ENCODE measurements around the gene ANAPC10. TPM values are rescaled to one million over a fixed set of nuclear protein-coding genes. Genes with fewer than 3 reads are reported as not detected.
"Not testable (repeated sequence)": the region's sequence is repeated elsewhere in the genome, so short reads cannot be mapped to it uniquely, and the experiment has no call there.

Gene ANAPC10
- total RNA-seq, 1 donor from 2014 or later: 21.8 TPM

DNA sequence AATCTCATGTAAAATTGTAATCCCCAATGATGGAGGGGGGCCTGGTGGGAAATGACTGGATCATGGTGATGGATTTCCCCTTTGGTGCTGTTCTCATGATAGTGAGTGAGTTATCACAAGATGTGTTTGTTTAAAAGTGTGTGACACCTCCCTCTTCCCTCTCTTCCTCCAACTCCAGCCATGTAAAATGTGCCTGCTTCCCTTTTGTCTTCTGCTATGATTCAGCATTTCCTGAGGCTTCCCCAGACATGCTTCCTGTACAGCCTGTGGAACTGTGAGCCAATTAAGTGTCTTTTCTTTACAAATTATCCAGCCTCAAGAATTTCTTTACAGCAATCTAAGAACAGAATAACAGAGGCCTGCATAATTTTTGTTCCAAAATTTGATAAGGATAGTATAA lies 85.2 kb downstream of the ANAPC10 start:
- CTCF ChIA-PET: no interaction called here
- H3K4me3 Mint-ChIP-seq: no peak overlapping the region
- intact Hi-C loops (cut with micrococcal nuclease): loop anchor here (2.0 kb wide), 1 partner anchor 14 kb away; no protein-coding TSS in a partner anchor
- peaks cover 19% of the 10 kb centered on the region for H3K4me1 Mint-ChIP-seq
- peaks cover 10% of the 10 kb centered on the region for H3K9me3 Mint-ChIP-seq
- no peak for ATAC-seq (ENCODE audit: low read depth)
- DNase-seq: no peak
- H3K36me3 Mint-ChIP-seq (ENCODE audit: low read depth): peaks cover 34% of the 10 kb centered on the region
- no peak overlapping the region for H3K27ac Mint-ChIP-seq
- H3K27me3 Mint-ChIP-seq: no peaks in the 10 kb centered on the region
- TF ChIP-seq, protein P1, sequence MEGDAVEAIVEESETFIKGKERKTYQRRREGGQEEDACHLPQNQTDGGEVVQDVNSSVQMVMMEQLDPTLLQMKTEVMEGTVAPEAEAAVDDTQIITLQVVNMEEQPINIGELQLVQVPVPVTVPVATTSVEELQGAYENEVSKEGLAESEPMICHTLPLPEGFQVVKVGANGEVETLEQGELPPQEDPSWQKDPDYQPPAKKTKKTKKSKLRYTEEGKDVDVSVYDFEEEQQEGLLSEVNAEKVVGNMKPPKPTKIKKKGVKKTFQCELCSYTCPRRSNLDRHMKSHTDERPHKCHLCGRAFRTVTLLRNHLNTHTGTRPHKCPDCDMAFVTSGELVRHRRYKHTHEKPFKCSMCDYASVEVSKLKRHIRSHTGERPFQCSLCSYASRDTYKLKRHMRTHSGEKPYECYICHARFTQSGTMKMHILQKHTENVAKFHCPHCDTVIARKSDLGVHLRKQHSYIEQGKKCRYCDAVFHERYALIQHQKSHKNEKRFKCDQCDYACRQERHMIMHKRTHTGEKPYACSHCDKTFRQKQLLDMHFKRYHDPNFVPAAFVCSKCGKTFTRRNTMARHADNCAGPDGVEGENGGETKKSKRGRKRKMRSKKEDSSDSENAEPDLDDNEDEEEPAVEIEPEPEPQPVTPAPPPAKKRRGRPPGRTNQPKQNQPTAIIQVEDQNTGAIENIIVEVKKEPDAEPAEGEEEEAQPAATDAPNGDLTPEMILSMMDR (IDR thresholded peaks at IDR 0.05): no peak
- POLR2A ChIA-PET: no interaction called here

DNA sequence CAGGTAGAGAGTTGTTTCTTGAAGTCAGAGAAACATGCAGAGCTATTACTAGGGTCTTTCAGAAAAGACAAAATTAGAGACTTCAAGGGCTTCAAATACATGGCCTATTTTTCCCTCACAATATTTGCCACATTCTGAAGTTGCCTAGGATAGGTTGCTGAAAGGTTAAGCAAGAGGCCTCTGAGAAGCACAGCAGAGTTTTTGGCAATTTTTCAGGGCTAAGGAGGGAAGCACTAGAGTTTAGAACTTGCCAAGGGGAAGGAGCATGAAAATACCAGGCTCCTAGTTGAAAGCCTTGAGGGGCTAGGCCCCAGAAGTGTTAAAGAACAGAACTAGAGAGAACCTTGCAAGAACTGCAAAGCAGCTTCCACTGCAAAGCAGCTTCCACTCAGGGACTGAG lies 86.4 kb downstream of the ANAPC10 start:
- H3K27ac Mint-ChIP-seq: no peak overlapping the region
- peaks cover 36% of the 10 kb centered on the region for H3K36me3 Mint-ChIP-seq (ENCODE audit: low read depth)
- DNase-seq (no peak), ATAC-seq (ENCODE audit: low read depth) (no peak)
- intact Hi-C loops (cut with micrococcal nuclease): loop anchor here (2.0 kb wide), 1 partner anchor 15 kb away; no protein-coding TSS in a partner anchor
- no peak overlapping the region for H3K4me3 Mint-ChIP-seq
- peaks cover 19% of the 10 kb centered on the region for H3K4me1 Mint-ChIP-seq
- H3K9me3 Mint-ChIP-seq: peaks cover 10% of the 10 kb centered on the region
- POLR2A ChIA-PET: no interaction called here
- TF ChIP-seq, protein P1 (IDR thresholded peaks at IDR 0.05): no peak
- H3K27me3 Mint-ChIP-seq: no peaks in the 10 kb centered on the region
- CTCF ChIA-PET: no interaction called here

DNA sequence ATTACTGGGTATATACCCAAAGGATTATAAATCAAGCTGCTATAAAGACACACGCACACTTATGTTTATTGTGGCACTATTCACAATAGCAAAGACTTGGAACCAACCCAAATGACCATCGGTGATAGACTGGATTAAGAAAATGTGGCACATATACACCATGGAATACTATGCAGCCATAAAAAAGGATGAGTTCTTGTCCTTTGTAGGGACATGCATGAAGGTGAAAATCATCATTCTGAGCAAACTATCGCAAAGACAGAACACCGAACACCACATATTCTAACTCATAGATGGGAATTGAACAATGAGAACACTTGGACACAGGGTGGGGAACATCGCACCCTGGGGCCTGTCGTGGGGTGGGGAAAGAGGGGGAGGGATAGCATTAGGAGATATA lies 87.7 kb downstream of the ANAPC10 start:
- peaks cover 29% of the 10 kb centered on the region for H3K36me3 Mint-ChIP-seq (ENCODE audit: low read depth)
- DNase-seq; intact Hi-C loops (cut with micrococcal nuclease); ATAC-seq (ENCODE audit: low read depth); H3K27ac Mint-ChIP-seq; CTCF ChIA-PET; POLR2A ChIA-PET; H3K9me3 Mint-ChIP-seq; H3K27me3 Mint-ChIP-seq; H3K4me3 Mint-ChIP-seq: not testable (repeated sequence)
- H3K4me1 Mint-ChIP-seq: peaks cover 19% of the 10 kb centered on the region

DNA sequence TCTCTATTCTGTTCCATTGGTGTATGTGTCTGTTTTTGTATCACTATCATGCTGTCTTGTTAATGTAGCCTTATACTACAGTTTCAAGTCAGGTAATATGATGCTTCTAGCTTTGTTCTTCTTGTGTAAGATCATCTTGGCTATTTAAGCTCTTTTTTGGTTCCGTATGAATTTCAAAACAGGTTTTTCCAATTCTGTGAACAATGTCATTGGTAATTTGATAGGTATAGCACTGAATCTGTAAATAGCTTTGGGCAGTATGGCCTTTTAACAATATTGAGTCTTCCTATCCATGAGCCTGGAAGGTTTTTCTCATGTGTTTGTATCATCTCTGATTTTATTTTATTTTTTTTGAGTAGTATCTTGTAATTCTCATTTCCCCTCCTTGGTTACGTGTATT lies 94.3 kb downstream of the ANAPC10 start:
- H3K27ac Mint-ChIP-seq: no peak overlapping the region
- peaks cover 25% of the 10 kb centered on the region for H3K36me3 Mint-ChIP-seq (ENCODE audit: low read depth)
- intact Hi-C loops (cut with micrococcal nuclease): no loop called here
- no peaks in the 10 kb centered on the region for H3K27me3 Mint-ChIP-seq
- no peak for DNase-seq
- peaks cover 9% of the 10 kb centered on the region for H3K4me1 Mint-ChIP-seq
- no peak overlapping the region for H3K4me3 Mint-ChIP-seq
- no peak for ATAC-seq (ENCODE audit: low read depth)
- H3K9me3 Mint-ChIP-seq: no peaks in the 10 kb centered on the region
- ChIA-PET CTCF (no interaction called here), POLR2A (no interaction called here)
- TF ChIP-seq, protein P1 (IDR thresholded peaks at IDR 0.05): no peak

DNA sequence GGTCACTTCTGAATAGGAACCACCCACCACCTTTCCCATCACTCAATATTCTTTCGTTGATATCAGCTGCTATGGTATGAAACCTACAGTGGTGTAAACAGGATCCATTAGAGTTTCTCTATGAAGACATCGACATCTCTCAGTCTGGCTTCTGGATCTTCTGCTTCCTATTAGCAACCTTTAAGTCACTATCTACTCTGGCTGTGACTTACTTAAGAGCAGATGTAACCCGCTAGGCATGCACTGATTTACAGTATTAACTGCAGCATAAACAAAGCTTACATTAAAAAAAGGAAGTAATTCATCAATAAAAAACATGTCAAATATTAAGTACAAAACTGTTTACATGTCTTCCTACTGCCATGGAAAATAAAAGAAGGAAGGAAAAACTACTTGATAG lies 96.4 kb downstream of the ANAPC10 start:
- Mint-ChIP-seq H3K36me3 (ENCODE audit: low read depth) (peaks cover 29% of the 10 kb centered on the region), H3K27me3 (no peaks in the 10 kb centered on the region), H3K9me3 (no peaks in the 10 kb centered on the region), H3K4me1 (peaks cover 7% of the 10 kb centered on the region), H3K27ac (no peak overlapping the region), H3K4me3 (no peak overlapping the region)
- intact Hi-C loops (cut with micrococcal nuclease): no loop called here
- ATAC-seq (ENCODE audit: low read depth) (no peak), DNase-seq (no peak)
- TF ChIP-seq, protein P1 (IDR thresholded peaks at IDR 0.05): no peak
- CTCF ChIA-PET: no interaction called here
- POLR2A ChIA-PET: no interaction called here

DNA sequence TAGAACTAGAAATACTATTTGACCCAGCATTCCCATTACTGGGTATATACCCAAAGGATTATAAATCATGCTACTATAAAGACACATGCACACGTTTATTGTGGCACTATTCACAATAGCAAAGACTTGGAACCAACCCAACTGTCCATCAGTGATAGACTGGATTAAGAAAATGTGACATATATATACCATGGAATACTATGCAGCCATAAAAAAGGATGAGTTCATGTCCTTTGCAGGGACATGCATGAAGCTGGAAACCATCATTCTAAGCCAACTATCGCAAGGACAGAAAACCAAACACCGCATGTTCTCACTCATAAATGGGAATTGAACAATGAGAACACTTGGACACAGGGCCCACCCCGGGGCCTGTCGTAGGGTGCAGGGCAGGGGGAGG lies 97.3 kb downstream of the ANAPC10 start:
- H3K4me1 Mint-ChIP-seq; H3K27me3 Mint-ChIP-seq; H3K4me3 Mint-ChIP-seq; intact Hi-C loops (cut with micrococcal nuclease); H3K27ac Mint-ChIP-seq; H3K9me3 Mint-ChIP-seq; POLR2A ChIA-PET; ATAC-seq (ENCODE audit: low read depth); DNase-seq; CTCF ChIA-PET: not testable (repeated sequence)
- H3K36me3 Mint-ChIP-seq (ENCODE audit: low read depth): peaks cover 37% of the 10 kb centered on the region

Measured in activated B cell treated with CpG ODN at 0.5 μM for 24 hours (primary cell).